ENCODE results near the gene VPS26B.

GRCh38 chr11:134277183-134278001 lies 52.9 kb downstream of the VPS26B start:
- TF ChIP-seq CTCF (conservative IDR thresholded peaks at IDR 0.05; ENCODE audit: low read depth in 2 of 2) (peak in 1 of 2 experiments; percentile 39; a peak in 3 of 4 replicates), NANOG (IDR thresholded peaks at IDR 0.05; ENCODE audit: borderline replicate concordance) (no peak), EZH2 (IDR thresholded peaks at IDR 0.05; ENCODE audit: low read depth, unreplicated experiment) (no peak), POLR2AphosphoS5 (IDR thresholded peaks at IDR 0.05; ENCODE audit: low read depth) (no peak; the same call in 1 of the 2 replicates), EZH2phosphoT487 (IDR thresholded peaks at IDR 0.05; ENCODE audit: unreplicated experiment) (no peak), CREB1 (CRISPR knock-in tag; IDR thresholded peaks at IDR 0.05; ENCODE audit: low read depth) (no peak)
- TF ChIP-seq, protein P1, sequence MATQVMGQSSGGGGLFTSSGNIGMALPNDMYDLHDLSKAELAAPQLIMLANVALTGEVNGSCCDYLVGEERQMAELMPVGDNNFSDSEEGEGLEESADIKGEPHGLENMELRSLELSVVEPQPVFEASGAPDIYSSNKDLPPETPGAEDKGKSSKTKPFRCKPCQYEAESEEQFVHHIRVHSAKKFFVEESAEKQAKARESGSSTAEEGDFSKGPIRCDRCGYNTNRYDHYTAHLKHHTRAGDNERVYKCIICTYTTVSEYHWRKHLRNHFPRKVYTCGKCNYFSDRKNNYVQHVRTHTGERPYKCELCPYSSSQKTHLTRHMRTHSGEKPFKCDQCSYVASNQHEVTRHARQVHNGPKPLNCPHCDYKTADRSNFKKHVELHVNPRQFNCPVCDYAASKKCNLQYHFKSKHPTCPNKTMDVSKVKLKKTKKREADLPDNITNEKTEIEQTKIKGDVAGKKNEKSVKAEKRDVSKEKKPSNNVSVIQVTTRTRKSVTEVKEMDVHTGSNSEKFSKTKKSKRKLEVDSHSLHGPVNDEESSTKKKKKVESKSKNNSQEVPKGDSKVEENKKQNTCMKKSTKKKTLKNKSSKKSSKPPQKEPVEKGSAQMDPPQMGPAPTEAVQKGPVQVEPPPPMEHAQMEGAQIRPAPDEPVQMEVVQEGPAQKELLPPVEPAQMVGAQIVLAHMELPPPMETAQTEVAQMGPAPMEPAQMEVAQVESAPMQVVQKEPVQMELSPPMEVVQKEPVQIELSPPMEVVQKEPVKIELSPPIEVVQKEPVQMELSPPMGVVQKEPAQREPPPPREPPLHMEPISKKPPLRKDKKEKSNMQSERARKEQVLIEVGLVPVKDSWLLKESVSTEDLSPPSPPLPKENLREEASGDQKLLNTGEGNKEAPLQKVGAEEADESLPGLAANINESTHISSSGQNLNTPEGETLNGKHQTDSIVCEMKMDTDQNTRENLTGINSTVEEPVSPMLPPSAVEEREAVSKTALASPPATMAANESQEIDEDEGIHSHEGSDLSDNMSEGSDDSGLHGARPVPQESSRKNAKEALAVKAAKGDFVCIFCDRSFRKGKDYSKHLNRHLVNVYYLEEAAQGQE (IDR thresholded peaks at IDR 0.05; ENCODE audit: unreplicated experiment), result no peak
